ENCODE data around the gene GLTPD2. TPM values are rescaled to one million over a fixed set of nuclear protein-coding genes. Genes with fewer than 3 reads are reported as not detected.
A peak's percentile ranks its signal among the peaks of the same experiment; 100 is the strongest.

GLTPD2 gene
- total and polyA plus RNA-seq, 2 donors from 2014 or later = 0.35 to 12.5 TPM

GRCh38 chr17:4742133-4742532, 46.6 kb upstream of the GLTPD2 start:
- H3K4me1 ChIP-seq (ENCODE audit: control insufficient read depth in 2 of 3, insufficient read depth in 2 of 3, low read depth in 1 of 3, low read length in 3 of 3) = peaks cover 0 to 6% (median 0%) of the 10 kb centered on the region in 3 donors
- TF ChIP-seq, protein P1, sequence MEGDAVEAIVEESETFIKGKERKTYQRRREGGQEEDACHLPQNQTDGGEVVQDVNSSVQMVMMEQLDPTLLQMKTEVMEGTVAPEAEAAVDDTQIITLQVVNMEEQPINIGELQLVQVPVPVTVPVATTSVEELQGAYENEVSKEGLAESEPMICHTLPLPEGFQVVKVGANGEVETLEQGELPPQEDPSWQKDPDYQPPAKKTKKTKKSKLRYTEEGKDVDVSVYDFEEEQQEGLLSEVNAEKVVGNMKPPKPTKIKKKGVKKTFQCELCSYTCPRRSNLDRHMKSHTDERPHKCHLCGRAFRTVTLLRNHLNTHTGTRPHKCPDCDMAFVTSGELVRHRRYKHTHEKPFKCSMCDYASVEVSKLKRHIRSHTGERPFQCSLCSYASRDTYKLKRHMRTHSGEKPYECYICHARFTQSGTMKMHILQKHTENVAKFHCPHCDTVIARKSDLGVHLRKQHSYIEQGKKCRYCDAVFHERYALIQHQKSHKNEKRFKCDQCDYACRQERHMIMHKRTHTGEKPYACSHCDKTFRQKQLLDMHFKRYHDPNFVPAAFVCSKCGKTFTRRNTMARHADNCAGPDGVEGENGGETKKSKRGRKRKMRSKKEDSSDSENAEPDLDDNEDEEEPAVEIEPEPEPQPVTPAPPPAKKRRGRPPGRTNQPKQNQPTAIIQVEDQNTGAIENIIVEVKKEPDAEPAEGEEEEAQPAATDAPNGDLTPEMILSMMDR (IDR thresholded peaks at IDR 0.05; ENCODE audit: borderline replicate concordance, extremely low read depth, insufficient read depth) = no peak
- peak in 1 of 5 donors; percentile 42 for DNase-seq
- no peak overlapping the region for H3K9ac ChIP-seq (ENCODE audit: low read length in 3 of 3)
- intact Hi-C loops (cut with DNase I) = no loop called here
- H3K4me3 ChIP-seq (ENCODE audit: low read length in 3 of 3) = no peak overlapping the region
- no peaks in the 10 kb centered on the region for H3K36me3 ChIP-seq (ENCODE audit: control insufficient read depth in 2 of 3, insufficient read depth in 3 of 3, low read length in 3 of 3)
- no peak for FAIRE-seq
- H3K27me3 ChIP-seq (ENCODE audit: control insufficient read depth, insufficient read depth, low read length) = peaks cover 11% of the 10 kb centered on the region
- no peak overlapping the region for H3K27ac ChIP-seq (ENCODE audit: low read depth in 2 of 2, low read length in 2 of 2)
- H3K9me3 ChIP-seq (ENCODE audit: control insufficient read depth in 2 of 3, insufficient read depth in 1 of 3, low read length in 3 of 3) = no peaks in the 10 kb centered on the region

- peaks cover 11% of the 10 kb centered on the region for H3K27me3 ChIP-seq (ENCODE audit: control insufficient read depth, insufficient read depth, low read length)
- H3K4me3 ChIP-seq (ENCODE audit: low read length in 3 of 3) = no peak overlapping the region
- H3K4me1 ChIP-seq (ENCODE audit: control insufficient read depth in 2 of 3, insufficient read depth in 2 of 3, low read depth in 1 of 3, low read length in 3 of 3) = peaks cover 0 to 6% (median 0%) of the 10 kb centered on the region in 3 donors
- H3K9me3 ChIP-seq (ENCODE audit: control insufficient read depth in 2 of 3, insufficient read depth in 1 of 3, low read length in 3 of 3) = no peaks in the 10 kb centered on the region
- TF ChIP-seq, protein P1 (IDR thresholded peaks at IDR 0.05; ENCODE audit: borderline replicate concordance, extremely low read depth, insufficient read depth) = no peak
- FAIRE-seq = no peak
- H3K36me3 ChIP-seq (ENCODE audit: control insufficient read depth in 2 of 3, insufficient read depth in 3 of 3, low read length in 3 of 3) = no peaks in the 10 kb centered on the region
- no peak overlapping the region for H3K27ac ChIP-seq (ENCODE audit: low read depth in 2 of 2, low read length in 2 of 2)
- intact Hi-C loops (cut with DNase I) = no loop called here
- no peak overlapping the region for H3K9ac ChIP-seq (ENCODE audit: low read length in 3 of 3)
- peak in 1 of 5 donors; percentile 34 for DNase-seq
Observed at GRCh38 chr17:4742629-4743028, 46.1 kb upstream of the GLTPD2 start.

DNA sequence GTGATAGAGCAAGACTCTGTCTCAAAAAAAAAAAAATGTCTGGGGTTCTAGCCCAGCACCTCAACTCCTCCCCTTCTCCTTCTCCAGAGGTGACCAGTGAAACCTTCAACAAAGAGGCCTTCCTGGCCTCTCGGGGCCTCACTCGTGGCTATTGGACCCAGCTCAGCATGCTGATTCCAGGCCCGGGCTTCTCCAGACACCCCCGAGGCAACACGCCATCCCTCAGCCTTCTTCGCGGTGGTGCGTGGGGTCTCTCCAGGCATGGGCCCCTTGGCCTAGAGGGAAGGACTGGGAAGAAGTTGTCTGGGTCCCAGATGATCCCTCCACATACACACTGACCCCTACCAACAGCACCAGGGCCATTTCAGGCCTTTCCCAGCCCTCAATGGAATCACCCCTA, 45.5 kb upstream of the GLTPD2 start:
- H3K9ac ChIP-seq (ENCODE audit: low read length in 3 of 3) = no peak overlapping the region
- H3K27ac ChIP-seq (ENCODE audit: low read depth in 2 of 2, low read length in 2 of 2) = no peak overlapping the region
- H3K4me1 ChIP-seq (ENCODE audit: control insufficient read depth in 2 of 3, insufficient read depth in 2 of 3, low read depth in 1 of 3, low read length in 3 of 3) = peaks cover 0 to 5% (median 0%) of the 10 kb centered on the region in 3 donors
- peak in 1 of 5 donors; percentile 67 for DNase-seq
- TF ChIP-seq, protein P1 (IDR thresholded peaks at IDR 0.05; ENCODE audit: borderline replicate concordance, extremely low read depth, insufficient read depth) = no peak
- peaks cover 9% of the 10 kb centered on the region for H3K27me3 ChIP-seq (ENCODE audit: control insufficient read depth, insufficient read depth, low read length)
- H3K4me3 ChIP-seq (ENCODE audit: low read length in 3 of 3) = no peak overlapping the region
- intact Hi-C loops (cut with DNase I) = no loop called here
- H3K9me3 ChIP-seq (ENCODE audit: control insufficient read depth in 2 of 3, insufficient read depth in 1 of 3, low read length in 3 of 3) = no peaks in the 10 kb centered on the region
- no peaks in the 10 kb centered on the region for H3K36me3 ChIP-seq (ENCODE audit: control insufficient read depth in 2 of 3, insufficient read depth in 3 of 3, low read length in 3 of 3)
- FAIRE-seq = no peak

- Histone ChIP-seq H3K9me3 (ENCODE audit: control insufficient read depth in 2 of 3, insufficient read depth in 1 of 3, low read length in 3 of 3) (no peaks in the 10 kb centered on the region), H3K27ac (ENCODE audit: low read depth in 2 of 2, low read length in 2 of 2) (no peak overlapping the region), H3K27me3 (ENCODE audit: control insufficient read depth, insufficient read depth, low read length) (peaks cover 2% of the 10 kb centered on the region), H3K4me1 (ENCODE audit: control insufficient read depth in 2 of 3, insufficient read depth in 2 of 3, low read depth in 1 of 3, low read length in 3 of 3) (peaks cover 0 to 7% (median 0%) of the 10 kb centered on the region in 3 donors), H3K4me3 (ENCODE audit: low read length in 3 of 3) (no peak overlapping the region), H3K36me3 (ENCODE audit: control insufficient read depth in 2 of 3, insufficient read depth in 3 of 3, low read length in 3 of 3) (no peaks in the 10 kb centered on the region), H3K9ac (ENCODE audit: low read length in 3 of 3) (no peak overlapping the region)
- TF ChIP-seq, protein P1 (IDR thresholded peaks at IDR 0.05; ENCODE audit: borderline replicate concordance, extremely low read depth, insufficient read depth) = no peak
- DNase-seq (peak in 1 of 5 donors; percentile 55), FAIRE-seq (no peak)
- intact Hi-C loops (cut with DNase I) = no loop called here
Observed at GRCh38 chr17:4743898-4744297, 44.9 kb upstream of the GLTPD2 start.

Data from kidney (tissue), 14 donors.